NCI-H1436 treated with DMSO at 0.1 percent for 48 hours (cell line): ENCODE measurements around the gene DNAJB12.
"Not testable (repeated sequence)": the region's sequence is repeated elsewhere in the genome, so short reads cannot be mapped to it uniquely, and the experiment has no call there.

ENCODE experiments used
- DNase-seq: peaks from one replicate; lab custom pipeline; 2025; lab: John Stamatoyannopoulos, UW

DNAJB12 gene

DNA sequence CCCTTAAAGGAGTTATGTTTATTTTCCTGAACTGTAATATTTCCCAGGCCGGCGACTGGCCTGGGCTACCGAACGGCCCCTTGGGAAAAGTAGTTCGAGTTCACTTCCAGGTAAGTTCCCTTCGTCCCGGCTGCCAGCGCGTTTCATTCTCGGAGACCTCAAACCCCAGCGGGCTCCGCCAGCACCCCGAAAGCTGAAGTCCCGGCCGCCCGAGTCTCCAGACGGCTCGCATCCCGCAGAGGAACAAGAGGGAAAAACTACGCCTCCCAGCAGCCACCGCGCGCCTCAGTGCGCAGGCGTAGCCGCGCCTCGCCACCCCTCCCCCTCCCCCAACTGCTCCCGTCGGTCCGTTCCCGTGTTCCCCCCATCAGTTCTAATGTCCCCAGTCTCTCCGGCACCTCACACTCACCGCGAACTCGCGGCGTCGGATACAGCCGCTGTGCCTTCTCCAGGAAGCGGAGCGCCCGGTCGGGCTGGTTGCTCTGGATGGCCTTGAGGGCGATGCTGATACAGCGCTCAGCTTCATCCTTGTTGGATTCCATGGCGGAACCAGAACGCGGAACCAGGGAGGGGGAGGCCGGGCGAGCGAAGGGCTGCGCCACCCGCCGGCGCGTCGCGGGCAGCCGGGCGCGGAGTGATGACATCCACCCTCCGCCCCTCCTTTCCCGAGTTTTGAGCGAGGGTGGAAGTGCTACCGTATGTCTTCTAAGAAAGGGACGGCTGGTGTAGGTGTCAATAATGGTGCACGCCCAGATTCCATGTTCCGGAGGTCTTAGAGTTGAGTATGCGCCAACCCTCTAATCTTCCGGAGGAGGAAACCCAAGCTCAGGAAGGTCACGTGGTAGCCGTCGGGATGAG lies at the start of gene DNAJB12:
TSS of gene DNAJB12 (minus strand) at position 564 of the 858 bp plus-strand sequence. CDS start at position 542, 22 bp downstream.
- peak; percentile 73 for DNase-seq

GRCh38 chr10:72395581-72395980 lies 40.9 kb upstream of the DNAJB12 start:
- not testable (repeated sequence) for DNase-seq

- no peak for DNase-seq
Measured at GRCh38 chr10:72392571-72392970, 37.9 kb upstream of the DNAJB12 start.

DNA sequence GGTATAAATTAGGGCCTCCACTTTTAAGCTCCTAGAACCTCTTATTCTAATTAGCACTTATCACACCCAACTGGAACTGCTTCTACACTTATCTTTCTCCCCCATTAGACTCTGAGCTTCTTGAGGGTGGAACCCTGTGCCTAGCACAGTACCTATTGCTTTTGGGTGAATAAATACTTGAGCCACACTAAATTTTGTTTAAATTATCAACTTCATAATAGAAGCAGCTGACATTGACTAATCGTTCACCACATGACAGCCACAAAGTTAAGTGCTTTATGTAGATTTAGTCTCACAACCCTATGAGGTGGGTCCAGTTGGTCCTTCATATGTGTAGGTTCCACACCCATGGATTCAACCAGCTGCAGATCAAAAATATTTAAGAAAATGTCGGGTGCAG lies 36.0 kb upstream of the DNAJB12 start:
- no peak for DNase-seq

- no peak for DNase-seq
Measured at GRCh38 chr10:72389716-72390115, 35.0 kb upstream of the DNAJB12 start.

GRCh38 chr10:72389014-72389413 lies 34.3 kb upstream of the DNAJB12 start:
- no peak for DNase-seq

GRCh38 chr10:72388062-72388461 lies 33.3 kb upstream of the DNAJB12 start:
- no peak for DNase-seq

DNA sequence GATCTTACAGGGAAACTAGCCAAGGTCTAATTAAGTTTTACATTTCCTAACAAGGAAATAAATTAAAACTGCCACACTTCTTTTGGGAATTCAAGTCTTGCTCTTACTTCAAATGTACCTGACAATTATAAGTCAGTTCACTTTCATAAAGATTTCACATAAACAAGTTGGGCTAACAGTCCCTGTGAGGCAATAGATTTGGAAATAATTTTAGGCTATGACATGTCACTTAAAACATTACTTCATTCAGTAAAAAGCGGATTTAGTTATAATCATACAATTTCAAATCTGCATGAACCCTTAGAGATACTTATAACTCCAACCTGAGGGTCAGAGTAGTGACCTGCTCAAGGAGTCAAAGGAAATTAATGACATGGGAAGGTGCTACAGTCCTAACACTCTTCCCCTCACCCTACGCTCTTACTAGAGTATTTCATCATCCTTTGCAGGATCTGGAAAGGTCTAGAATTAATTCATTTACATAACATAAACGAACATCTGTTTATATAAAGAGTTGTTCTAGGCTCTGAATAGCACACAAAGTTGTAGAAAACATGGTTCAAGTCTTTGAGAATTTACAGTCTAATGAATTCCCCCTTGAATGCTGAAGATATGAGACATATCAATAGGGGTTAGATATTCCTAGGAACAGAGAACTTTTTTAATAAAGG lies 32.3 kb upstream of the DNAJB12 start:
- no peak for DNase-seq

DNA sequence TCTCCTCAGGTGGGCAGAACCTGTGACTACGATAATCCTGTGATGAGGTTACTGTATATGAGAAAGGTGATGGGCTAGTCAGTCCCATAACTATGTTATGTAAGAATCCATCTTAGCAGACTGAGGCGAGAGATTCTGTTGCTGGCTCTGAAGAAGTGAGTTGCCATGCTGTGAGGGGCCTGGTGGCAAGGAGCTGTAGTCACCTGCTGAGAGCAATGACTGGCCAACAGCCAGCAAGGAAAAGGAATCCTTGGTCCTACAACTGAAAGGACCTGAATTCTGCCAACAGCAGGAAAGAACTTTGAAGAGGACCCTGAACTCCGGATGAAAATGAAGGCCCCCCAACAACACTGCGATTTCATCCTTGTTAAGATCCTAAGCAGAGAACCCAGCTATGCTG lies 31.0 kb upstream of the DNAJB12 start:
- DNase-seq = no peak

- DNase-seq = not testable (repeated sequence)
Measured at GRCh38 chr10:72384982-72385381, 30.3 kb upstream of the DNAJB12 start.

GRCh38 chr10:72379776-72380175 lies 25.1 kb upstream of the DNAJB12 start:
- no peak for DNase-seq

DNA sequence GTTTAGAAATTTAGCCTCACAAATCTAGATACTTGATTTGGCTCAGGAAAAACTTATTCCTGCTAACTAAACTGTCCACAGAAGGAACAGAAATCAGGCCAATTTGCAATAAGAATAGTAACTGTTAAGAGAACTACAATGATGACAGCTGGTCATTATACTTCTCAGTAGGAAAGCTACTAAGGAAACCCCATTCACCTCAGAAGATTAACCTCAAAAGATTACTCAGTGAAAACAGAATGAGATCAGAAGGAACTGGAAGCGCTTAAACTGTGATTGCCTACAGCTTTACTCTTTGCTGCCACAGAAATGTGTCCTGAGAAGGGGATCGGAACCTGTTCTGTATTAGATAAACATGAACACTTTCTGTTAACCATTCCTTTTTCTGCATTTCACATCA lies 24.3 kb upstream of the DNAJB12 start:
- DNase-seq = no peak

DNA sequence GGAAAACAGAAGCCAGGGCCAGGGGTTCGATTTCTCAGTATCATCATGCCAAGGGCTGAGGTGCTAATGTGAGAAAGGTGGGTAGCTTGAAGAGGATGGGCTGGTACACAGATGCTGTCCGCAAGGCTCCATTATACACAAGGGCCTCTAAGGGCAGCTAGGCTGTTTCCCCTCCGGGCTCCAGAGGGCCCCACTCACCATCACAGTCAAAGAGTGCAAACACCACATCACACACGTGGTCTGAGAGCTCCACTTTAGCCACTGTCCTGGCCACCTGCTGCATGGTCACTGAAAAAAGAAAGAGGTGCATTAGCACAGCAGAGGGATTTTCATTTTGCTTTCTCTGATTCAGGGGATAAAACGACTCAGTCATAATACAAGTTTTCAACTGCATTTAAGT lies 20.9 kb upstream of the DNAJB12 start:
- no peak for DNase-seq

DNA sequence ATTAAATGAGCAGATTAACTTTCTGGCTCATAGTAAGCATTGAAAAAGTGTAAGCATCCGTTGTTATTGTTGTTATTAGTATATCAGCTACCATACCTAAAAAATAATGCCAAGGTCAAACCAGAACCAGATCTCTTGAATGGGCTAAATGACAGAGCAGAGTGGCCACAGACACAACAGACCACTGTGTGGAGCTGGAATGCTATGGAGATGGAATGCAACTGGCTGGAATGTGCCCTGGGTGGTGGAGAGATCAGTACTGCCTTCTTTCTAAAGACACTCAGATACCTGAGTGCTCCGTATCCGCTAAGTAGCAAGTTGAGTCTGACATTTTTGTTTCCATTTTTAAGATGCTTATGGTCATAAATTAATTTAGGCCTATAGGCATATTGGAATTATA lies 20.5 kb upstream of the DNAJB12 start:
- DNase-seq = no peak

- no peak for DNase-seq
Measured at GRCh38 chr10:72370201-72370722, 15.5 kb upstream of the DNAJB12 start.

GRCh38 chr10:72367301-72367960 lies 12.7 kb upstream of the DNAJB12 start:
- DNase-seq = no peak

DNA sequence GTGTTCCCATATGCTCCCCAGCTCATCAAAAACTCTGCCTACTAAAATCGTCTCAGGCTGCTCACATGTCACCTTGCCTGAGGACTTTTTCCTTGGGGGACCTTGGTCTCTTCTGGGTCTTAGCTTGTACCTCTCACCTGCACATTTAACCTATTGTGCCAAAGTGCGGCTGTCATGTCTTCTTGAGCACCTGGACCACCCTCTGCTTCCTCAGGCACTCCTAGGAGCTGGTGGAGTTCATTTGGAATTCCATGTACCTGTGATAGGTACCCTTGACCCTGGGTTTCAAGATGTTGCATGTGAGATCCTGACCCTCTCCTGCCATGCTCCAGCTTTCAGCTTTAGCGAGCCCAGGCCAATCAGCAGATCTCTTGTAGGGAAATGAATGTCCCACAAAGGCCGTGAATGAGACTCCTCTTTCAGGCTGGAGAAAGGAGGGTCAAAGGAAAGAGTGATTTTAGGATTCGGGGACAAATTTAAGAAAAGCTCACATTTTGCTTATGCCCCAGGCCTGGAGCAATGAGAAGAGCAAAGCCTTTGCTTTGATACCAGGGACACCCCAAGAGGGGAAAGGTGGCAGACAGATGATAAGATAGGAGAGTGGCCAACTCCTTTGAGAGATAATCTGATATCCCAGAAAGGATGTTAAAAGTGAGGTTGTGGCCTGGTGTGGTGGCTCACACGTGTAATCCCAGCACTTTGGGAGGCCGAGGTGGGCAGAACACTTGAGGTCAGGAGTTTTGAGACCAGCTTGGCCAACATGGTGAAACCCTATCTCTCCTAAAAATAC lies 10.6 kb upstream of the DNAJB12 start:
- no peak for DNase-seq

DNA sequence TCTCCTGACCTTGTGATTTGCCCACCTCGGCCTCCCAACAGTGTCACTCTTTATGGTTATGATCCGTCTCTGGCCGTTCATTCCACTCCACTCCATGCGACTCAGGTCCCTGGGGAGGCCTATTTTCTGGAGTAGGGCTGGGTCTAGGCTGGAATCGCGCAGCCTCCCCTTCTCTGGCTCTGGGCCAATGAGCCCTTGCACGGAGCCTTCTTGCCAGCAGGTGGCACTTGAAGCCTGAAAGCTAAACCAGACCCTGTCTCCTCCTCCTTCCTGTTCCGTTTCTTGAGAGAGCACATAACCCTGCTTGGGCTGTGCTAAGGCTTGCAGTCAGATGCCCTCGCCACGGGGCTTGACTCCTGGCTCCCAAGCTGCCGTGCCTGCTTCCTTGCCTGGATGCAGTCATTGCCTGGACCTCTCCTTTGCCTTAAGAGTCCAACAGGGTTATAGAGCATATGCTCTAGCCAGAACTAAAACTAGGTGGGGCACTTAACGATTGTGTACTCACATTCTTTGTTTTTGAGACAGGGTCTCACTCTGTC lies 9.6 kb upstream of the DNAJB12 start:
- peak; percentile 79 for DNase-seq

DNA sequence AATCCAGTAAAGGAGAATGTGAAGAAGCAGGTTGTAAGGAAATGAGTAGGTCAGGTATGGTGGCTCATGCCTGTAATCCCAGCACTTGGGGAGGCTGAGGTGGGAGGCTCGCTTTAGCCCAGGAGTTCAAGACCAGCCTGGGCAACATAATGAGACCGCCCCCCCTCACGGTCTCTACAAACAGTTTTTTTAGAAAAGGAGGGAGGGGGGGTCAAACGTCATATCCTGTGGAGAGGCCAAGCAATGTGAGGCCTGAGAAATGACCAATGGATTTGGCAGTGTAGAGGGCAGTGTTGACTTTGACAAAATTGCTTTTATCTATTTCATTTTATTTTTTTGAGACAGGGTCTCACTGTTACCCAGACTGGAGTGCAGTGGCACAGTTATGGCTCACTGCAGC lies 2.3 kb upstream of the DNAJB12 start:
- DNase-seq = no peak

- no peak for DNase-seq
Measured at GRCh38 chr10:72356115-72356514, 1.4 kb upstream of the DNAJB12 start.

- DNase-seq = no peak
Measured at GRCh38 chr10:72355214-72355555, 466 bp upstream of the DNAJB12 start.

DNA sequence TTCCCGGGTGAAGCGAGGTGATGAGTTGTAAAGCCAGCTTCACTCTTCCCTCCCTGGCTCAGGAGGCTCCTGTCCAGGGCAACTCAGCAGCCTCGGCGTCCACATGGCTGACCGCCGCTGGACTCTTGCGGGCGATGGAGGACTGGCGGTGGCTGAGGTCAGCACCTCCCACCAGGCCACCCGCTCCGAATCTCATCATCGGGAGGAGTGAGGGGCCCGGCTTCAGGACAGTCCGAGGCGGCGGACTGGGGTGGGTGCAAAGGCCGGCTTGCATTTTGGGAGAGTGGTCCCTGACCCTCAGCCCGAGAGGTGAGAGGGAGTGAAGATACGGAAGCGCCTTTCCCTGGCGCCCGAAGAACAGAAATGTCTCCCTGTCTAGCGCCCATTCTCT lies 759 bp downstream of the DNAJB12 start:
- no peak for DNase-seq
